GM18511 (cell line): ENCODE measurements around the gene TAF4B.
"Not testable (repeated sequence)": the region's sequence is repeated elsewhere in the genome, so short reads cannot be mapped to it uniquely, and the experiment has no call there.

Experiments used
- ATAC-seq: cut with Tn5 transposase; IDR thresholded peaks from one replicate; pipeline ENCODE4 v1.9.1; 2021; ENCODE audit warnings: mild to moderate bottlenecking, moderate library complexity; ENCODE audit not compliant: unreplicated experiment

Gene TAF4B

DNA sequence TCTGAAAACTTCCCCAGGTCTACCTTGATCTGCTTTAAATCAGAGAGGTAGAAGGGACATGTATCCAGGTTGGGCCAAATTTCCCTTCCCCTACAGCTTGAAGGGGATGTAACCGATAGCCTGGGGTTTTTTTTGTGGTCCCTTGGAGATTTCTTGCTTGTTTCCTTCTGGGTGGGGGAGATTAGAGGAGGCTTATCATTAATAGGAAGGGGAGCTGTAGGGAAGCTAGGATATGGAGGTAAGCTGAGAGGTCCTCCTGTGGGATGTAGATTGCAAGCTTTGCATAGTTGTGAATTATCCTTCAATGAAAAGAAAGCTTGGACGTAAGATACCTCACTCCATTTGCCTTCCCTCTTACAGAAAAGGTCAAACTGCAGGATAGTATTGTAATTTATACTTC lies 11.1 kb downstream of the TAF4B start:
- not testable (repeated sequence) for ATAC-seq

- not testable (repeated sequence) for ATAC-seq
Observed at GRCh38 chr18:26238718-26239117, 12.5 kb downstream of the TAF4B start.

- not testable (repeated sequence) for ATAC-seq
Observed at GRCh38 chr18:26242392-26242791, 16.1 kb downstream of the TAF4B start.

- not testable (repeated sequence) for ATAC-seq
Observed at GRCh38 chr18:26245434-26245833, 19.2 kb downstream of the TAF4B start.

DNA sequence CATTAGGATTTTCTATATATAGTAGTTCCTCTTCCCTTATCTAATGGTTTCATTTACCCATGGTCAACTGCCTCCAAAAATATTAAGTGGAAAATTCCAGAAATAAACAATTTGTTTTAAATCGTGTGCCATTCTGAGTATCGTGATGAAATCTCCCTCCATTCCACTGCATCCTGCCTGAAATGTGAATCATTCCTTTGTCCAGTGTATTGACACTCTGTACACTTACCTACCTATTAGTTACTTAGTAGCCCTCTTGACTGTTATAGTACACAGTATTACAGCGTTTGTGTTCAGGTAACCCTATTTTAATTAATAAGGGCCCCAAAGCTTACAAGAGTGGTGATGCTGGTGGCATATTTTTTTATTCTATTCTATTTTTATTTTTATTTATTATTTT lies 26.2 kb downstream of the TAF4B start:
- ATAC-seq: no peak

DNA sequence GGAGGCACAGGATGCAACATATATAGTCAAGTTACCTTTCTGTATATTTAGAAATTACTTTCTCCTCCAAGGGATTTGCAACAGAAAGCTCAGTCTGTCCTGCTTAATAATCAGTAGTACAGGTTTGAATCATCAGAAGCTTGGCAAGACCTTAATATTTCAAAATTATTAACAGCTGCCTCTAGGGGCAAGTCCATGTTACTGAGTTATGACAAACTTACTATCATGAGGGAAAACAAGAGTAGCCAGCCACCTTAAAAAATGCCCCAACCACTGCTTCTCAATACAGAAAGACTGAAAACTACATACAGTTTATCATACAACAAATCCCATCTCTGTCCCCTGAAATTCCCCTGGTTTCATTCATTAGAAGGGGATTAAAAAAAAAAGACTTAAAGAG lies 28.6 kb downstream of the TAF4B start:
- peak; percentile 57 for ATAC-seq

- ATAC-seq: no peak
Observed at GRCh38 chr18:26255695-26256622, 29.7 kb downstream of the TAF4B start.

DNA sequence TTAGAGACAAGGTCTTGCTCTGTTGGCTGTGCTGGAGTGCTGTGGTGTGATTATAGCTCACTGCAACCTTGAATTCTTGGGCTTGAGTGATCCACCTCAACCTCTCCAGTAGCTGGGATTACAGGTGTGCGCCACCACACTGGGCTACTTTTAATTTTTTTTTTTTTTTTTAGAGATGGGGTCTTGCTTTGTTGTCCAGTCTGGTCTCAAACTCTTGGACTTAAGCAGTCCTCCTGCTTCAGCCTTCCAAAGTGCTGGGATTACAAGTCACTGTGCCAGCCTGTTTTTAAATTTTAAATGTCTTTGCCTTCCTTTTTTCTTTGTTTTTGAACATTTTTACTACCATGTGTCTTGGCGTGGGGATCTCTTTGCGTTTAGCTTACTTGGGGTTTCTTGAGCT lies 32.5 kb downstream of the TAF4B start:
- ATAC-seq: no peak

DNA sequence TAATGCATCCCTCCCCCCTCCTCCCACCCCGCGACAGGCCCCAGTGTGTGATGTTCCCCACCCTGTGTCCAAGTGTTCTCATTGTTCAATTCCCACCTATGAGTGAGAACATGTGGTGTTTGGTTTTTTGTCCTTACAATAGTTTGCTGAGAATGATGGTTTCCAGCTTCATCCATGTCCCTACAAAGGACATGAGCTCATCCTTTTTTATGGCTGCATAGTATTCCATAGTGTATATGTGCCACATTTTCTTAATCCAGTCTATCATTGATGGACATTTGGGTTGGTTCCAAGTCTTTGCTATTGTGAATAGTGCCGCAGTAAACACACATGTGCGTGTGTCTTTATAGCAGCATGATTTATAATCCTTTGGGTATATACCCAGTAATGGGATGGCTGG lies 33.2 kb downstream of the TAF4B start:
- ATAC-seq: not testable (repeated sequence)

GRCh38 chr18:26262156-26262555 lies 35.9 kb downstream of the TAF4B start:
- no peak for ATAC-seq

DNA sequence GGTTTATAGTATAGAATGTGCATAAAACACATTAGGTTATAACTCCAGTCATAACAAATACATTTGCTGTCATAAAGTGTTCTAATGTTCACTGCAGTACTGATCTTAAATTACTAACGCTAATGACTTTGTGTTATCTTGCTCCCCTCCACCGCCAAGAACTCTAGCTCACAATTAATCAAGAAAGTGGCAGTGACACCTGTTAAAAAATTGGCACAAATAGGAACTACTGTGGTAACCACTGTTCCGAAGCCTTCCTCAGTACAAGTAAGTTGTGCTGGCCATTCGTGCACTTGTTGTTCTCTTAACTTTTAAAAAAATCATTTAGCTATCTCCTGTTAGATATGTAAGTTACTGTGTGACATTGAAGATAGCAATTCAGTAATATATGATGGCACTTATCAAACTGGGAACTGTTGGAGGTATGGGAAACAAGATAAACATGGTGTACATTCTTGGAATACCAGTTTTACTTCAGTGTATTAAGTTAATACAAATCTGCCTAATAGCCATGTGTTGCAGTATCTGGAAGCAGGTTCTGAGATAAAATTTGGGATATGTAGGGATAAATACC lies 41.2 kb downstream of the TAF4B start:
- no peak for ATAC-seq

GRCh38 chr18:26268454-26268853 lies 42.2 kb downstream of the TAF4B start:
- ATAC-seq: no peak

- no peak for ATAC-seq
Observed at GRCh38 chr18:26271917-26272549, 45.8 kb downstream of the TAF4B start.

GRCh38 chr18:26277374-26277773 lies 51.1 kb downstream of the TAF4B start:
- no peak for ATAC-seq

DNA sequence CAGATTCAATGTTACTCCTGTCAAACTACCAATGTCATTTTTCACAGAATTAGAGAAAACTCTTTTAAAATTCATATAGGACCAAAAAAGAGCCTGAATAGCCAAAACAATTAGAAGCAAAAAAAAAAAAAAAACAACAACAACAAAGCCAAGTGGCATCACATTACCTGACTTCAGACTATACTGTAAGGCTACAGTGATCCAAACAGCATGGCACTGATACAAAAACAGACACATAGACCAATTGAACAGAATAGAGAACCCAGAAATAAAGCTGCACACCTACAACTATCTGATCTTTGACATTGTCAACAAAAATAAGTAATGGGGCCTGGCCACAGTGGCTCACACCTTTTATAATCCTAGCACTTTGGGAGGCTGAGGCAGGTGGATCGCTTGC lies 53.2 kb downstream of the TAF4B start:
- no peak for ATAC-seq

DNA sequence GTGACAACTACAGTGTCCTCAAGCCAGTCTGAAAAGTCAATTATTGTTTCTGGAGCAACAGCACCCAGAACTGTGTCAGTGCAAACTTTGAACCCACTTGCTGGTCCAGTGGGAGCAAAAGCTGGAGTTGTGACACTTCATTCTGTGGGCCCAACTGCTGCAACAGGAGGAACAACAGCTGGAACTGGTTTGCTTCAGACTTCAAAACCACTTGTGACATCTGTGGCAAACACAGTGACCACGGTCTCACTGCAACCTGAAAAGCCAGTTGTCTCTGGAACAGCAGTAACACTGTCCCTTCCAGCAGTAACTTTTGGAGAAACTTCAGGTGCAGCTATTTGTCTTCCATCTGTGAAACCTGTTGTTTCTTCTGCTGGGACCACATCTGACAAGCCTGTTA lies 59.8 kb downstream of the TAF4B start:
- no peak for ATAC-seq

- ATAC-seq: no peak
Observed at GRCh38 chr18:26287644-26288043, 61.4 kb downstream of the TAF4B start.

GRCh38 chr18:26290385-26290784 lies 64.1 kb downstream of the TAF4B start:
- ATAC-seq: no peak

DNA sequence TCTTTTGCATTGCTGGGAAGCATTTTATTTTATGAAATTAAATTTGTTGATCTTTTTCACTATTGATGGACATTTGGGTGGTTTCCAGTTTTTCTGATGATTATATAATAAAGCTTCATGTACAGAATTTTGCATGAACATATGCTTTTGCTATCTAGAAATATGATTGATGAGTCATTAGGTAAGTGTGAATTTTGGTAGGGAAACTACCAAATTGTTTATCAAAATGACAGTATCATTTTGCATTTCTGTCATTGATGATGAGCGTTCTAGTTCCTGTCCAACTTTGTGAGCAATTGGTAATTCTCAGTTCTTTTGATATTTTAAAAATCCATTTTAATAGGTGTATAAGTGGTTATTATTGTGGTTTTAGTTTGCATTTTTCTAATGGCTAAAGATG lies 67.7 kb downstream of the TAF4B start:
- ATAC-seq: no peak

GRCh38 chr18:26298107-26298506 lies 71.9 kb downstream of the TAF4B start:
- no peak for ATAC-seq

DNA sequence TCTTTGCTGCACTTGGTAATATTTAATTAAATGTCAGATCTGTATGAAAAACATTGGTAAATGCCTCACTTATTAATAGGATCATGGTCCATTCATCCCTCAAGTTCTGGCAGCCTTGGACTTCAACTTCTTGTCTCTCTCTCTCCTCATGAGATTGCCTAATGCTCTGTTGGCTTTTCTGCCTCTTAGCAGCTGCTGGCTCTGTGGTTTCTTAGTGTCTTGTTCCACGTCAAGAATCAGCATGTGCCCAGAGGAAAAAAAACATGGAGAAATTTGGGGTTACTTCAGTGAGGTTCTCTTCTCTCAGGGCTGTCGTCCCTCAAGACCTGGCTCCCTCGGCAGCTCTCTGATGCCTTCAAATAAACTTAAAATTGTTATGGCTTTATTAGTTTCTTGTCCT lies 75.4 kb downstream of the TAF4B start:
- no peak for ATAC-seq

DNA sequence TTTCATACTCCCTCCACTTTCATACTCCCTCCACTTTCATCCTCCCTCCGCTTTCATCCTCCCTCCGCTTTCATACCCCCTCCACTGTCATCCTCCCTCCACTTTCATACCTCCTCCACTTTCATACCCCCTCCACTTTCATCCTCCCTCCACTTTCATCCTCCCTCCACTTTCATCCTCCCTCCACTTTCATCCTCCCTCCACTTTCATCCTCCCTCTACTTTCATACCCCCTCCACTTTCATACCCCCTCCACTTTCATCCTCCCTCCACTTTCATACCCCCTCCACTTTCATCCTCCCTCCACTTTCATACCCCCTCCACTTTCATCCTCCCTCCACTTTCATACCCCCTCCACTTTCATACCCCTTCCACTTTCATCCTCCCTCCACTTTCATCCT lies 77.0 kb downstream of the TAF4B start:
- ATAC-seq: not testable (repeated sequence)
